GM23338 (cell line): Measurements from ENCODE around the gene TOMM7. TPM values are rescaled to one million over a fixed set of nuclear protein-coding genes. Genes with fewer than 3 reads are reported as not detected.

ENCODE experiments used
- ATAC-seq: fragments of 200-7000 bp; cut with Tn5 transposase; 3 replicates; pipeline ENCODE4 v1.9.1; 2020
- DNase-seq: peaks from one replicate; pipeline ENCODE4 v3.0.0-alpha.2; 2015; ENCODE audit warnings: low spot score
- H2AFZ ChIP-seq: fragments of 200-600 bp; sonication (generic); 2 replicates; pipeline ENCODE4 v1.8.0; 2016; ENCODE audit warnings: antibody characterized with exemption, mild to moderate bottlenecking, moderate library complexity
- H3F3A ChIP-seq: fragments of 200-600 bp; sonication (generic); replicated peaks from 2 replicates; pipeline ENCODE4 v1.8.0; 2017; ENCODE audit warnings: antibody characterized with exemption, mixed run types, low read depth
- H3K27ac ChIP-seq: fragments of 200-600 bp; sonication (generic); 2 replicates; pipeline ENCODE4 v1.6.1; 2016; ENCODE audit warnings: low read depth
- H3K27me3 ChIP-seq: fragments of 200-600 bp; sonication (generic); 2 replicates; pipeline ENCODE4 v1.8.0; 2016; ENCODE audit warnings: mild to moderate bottlenecking, mixed run types, moderate library complexity; ENCODE audit not compliant: insufficient read depth
- H3K36me3 ChIP-seq: fragments of 200-600 bp; sonication (generic); 2 replicates; pipeline ENCODE4 v1.8.0; 2016; ENCODE audit warnings: mild to moderate bottlenecking; ENCODE audit not compliant: insufficient read depth
- H3K4me1 ChIP-seq: fragments of 200-600 bp; sonication (generic); 2 replicates; pipeline ENCODE4 v1.8.0; 2016; ENCODE audit warnings: mild to moderate bottlenecking, moderate library complexity; ENCODE audit not compliant: insufficient read depth
- H3K4me2 ChIP-seq: fragments of 200-600 bp; sonication (generic); 2 replicates; pipeline ENCODE4 v1.7.1; 2017; ENCODE audit warnings: mixed run types
- H3K4me3 ChIP-seq: fragments of 200-600 bp; sonication (generic); 2 replicates; pipeline ENCODE4 v1.6.1; 2016; ENCODE audit warnings: mixed run types
- H3K79me2 ChIP-seq: fragments of 200-600 bp; sonication (generic); replicated peaks from 2 replicates; pipeline ENCODE4 v1.8.0; 2017; ENCODE audit warnings: mild to moderate bottlenecking; ENCODE audit not compliant: insufficient read depth
- H3K9me2 ChIP-seq: fragments of 200-600 bp; sonication (generic); 2 replicates; pipeline ENCODE4 v1.8.0; 2017; ENCODE audit not compliant: insufficient read depth
- H4K20me1 ChIP-seq: fragments of 200-600 bp; sonication (generic); replicated peaks from 2 replicates; pipeline ENCODE4 v1.8.0; 2017; ENCODE audit warnings: mild to moderate bottlenecking; ENCODE audit not compliant: insufficient read depth
- H3K27ac Mint-ChIP-seq: 2 replicates; pipeline ENCODE4 v1.8.0; 2020; ENCODE audit warnings: inconsistent platforms, mild to moderate bottlenecking, moderate library complexity, mixed read lengths
- H3K27me3 Mint-ChIP-seq: 3 replicates; pipeline ENCODE4 v1.8.0; 2022; ENCODE audit warnings: low read depth, mild to moderate bottlenecking, moderate library complexity, mixed read lengths, inconsistent platforms; ENCODE audit not compliant: insufficient read depth, poor library complexity
- H3K36me3 Mint-ChIP-seq: 3 replicates; pipeline ENCODE4 v1.8.0; 2021; ENCODE audit warnings: low read depth, mild to moderate bottlenecking, inconsistent platforms, moderate library complexity, mixed read lengths
- H3K4me1 Mint-ChIP-seq: 3 replicates; pipeline ENCODE4 v1.8.0; 2020; ENCODE audit warnings: mild to moderate bottlenecking, inconsistent platforms, mixed read lengths
- H3K4me3 Mint-ChIP-seq: 3 replicates; pipeline ENCODE4 v1.8.0; 2021; ENCODE audit warnings: moderate library complexity, mild to moderate bottlenecking, inconsistent platforms, mixed read lengths
- H3K9me3 Mint-ChIP-seq: 3 replicates; pipeline ENCODE4 v1.8.0; 2020; ENCODE audit warnings: moderate library complexity, mild to moderate bottlenecking, inconsistent platforms, mixed read lengths
- CREB1 ChIP-seq: fragments of 250-450 bp; sonication (Bioruptor Pico); IDR thresholded peaks from 2 replicates; pipeline ENCODE4 v1.5.0; 2020; ENCODE audit warnings: low read depth, mild to moderate bottlenecking, moderate library complexity
- ETS1 ChIP-seq: IDR thresholded peaks from 2 replicates; pipeline ENCODE4 v1.6.1; 2016; ENCODE audit warnings: antibody characterized with exemption
- EZH2 ChIP-seq: fragments of 200-600 bp; sonication (generic); IDR thresholded peaks from one replicate; pipeline ENCODE4 v1.8.0; 2017; ENCODE audit warnings: antibody characterized with exemption, mild to moderate bottlenecking, low read depth; ENCODE audit not compliant: unreplicated experiment
- EZH2phosphoT487 ChIP-seq: fragments of 200-600 bp; sonication (generic); IDR thresholded peaks from one replicate; pipeline ENCODE4 v1.8.1; 2018; ENCODE audit warnings: antibody characterized with exemption; ENCODE audit not compliant: unreplicated experiment
- JUNB ChIP-seq: IDR thresholded peaks from one replicate; pipeline ENCODE4 v1.6.1; 2016; ENCODE audit warnings: antibody characterized with exemption; ENCODE audit not compliant: unreplicated experiment
- NANOG ChIP-seq: IDR thresholded peaks from 2 replicates; pipeline ENCODE4 v1.6.1; 2016; ENCODE audit warnings: antibody characterized with exemption, borderline replicate concordance
- REST ChIP-seq: IDR thresholded peaks from one replicate; pipeline ENCODE4 v1.6.1; 2018; ENCODE audit warnings: antibody characterized with exemption; ENCODE audit not compliant: unreplicated experiment
- STAT1 ChIP-seq: IDR thresholded peaks from one replicate; pipeline ENCODE4 v1.6.1; 2016; ENCODE audit warnings: antibody characterized with exemption; ENCODE audit not compliant: unreplicated experiment
- ZNF114 ChIP-seq: fragments of 250-450 bp; sonication (Bioruptor Pico); IDR thresholded peaks from 2 replicates; pipeline ENCODE4 v1.5.0; 2020; ENCODE audit warnings: mild to moderate bottlenecking, moderate library complexity
- ZNF331 ChIP-seq: fragments of 250-450 bp; sonication (Bioruptor Pico); IDR thresholded peaks from 2 replicates; pipeline ENCODE4 v1.5.0; 2020; ENCODE audit warnings: low read depth, mild to moderate bottlenecking, moderate library complexity
- ZNF462 ChIP-seq: fragments of 250-450 bp; sonication (Bioruptor Pico); IDR thresholded peaks from 2 replicates; pipeline ENCODE4 v1.5.0; 2020; ENCODE audit warnings: mild to moderate bottlenecking, moderate library complexity
- polyA plus RNA-seq: library from polyadenylated mRNA; unstranded; fragments of >200 nt; fragmentation: Nextera tagmentation; extraction: Ambion mirVana; gene quantifications from 2 replicates; pipeline ENCODE4 v1.2.1, GENCODE V29; 2016
- total RNA-seq: library from RNA; depleted of rRNA; stranded (reverse); fragments of >200 nt; shearing (Covaris generic); gene quantifications from 2 replicates; pipeline ENCODE4 v1.2.3, GENCODE V29; 2014

Gene TOMM7
- total and polyA plus RNA-seq, 2 experiments from 2014 or later = 164 to 920 TPM

GRCh38 chr7:22827563-22827962, 4.9 kb upstream of the TOMM7 start (continued):
- TF ChIP-seq ZNF114 (CRISPR knock-in tag) = no peak
- TF ChIP-seq NANOG = no peak
- no peak for TF ChIP-seq STAT1
- TF ChIP-seq REST = no peak
- TF ChIP-seq ZNF331 (CRISPR knock-in tag) = no peak
- TF ChIP-seq ETS1 = no peak

- Mint-ChIP-seq H3K27ac (no peak overlapping the region), H3K9me3 (no peaks in the 10 kb centered on the region), H3K4me1 (peaks cover 12% of the 10 kb centered on the region), H3K27me3 (peaks cover 5% of the 10 kb centered on the region), H3K36me3 (peaks cover 2% of the 10 kb centered on the region; the same call in 1 of the 3 replicates), H3K4me3 (no peak overlapping the region)
- Histone ChIP-seq H3F3A (no peaks in the 10 kb centered on the region; the same call in 1 of the 2 replicates), H3K36me3 (no peaks in the 10 kb centered on the region), H3K4me2 (no peak overlapping the region), H4K20me1 (no peaks in the 10 kb centered on the region), H3K27ac (no peak overlapping the region), H3K4me1 (0 out of 2 replicates have a peak, but pooled peaks cover 2% of the 10 kb centered on the region), H2AFZ (no peak overlapping the region), H3K9me2 (no peaks in the 10 kb centered on the region), H3K4me3 (no peak overlapping the region), H3K79me2 (peaks cover 9% of the 10 kb centered on the region), H3K27me3 (no peaks in the 10 kb centered on the region)
- DNase-seq (no peak), ATAC-seq (no peak)
- TF ChIP-seq EZH2phosphoT487 = no peak
- no peak for TF ChIP-seq ZNF462 (CRISPR knock-in tag)
- no peak for TF ChIP-seq REST
- no peak for TF ChIP-seq ZNF114 (CRISPR knock-in tag)
- TF ChIP-seq ZNF331 (CRISPR knock-in tag) = no peak
- no peak for TF ChIP-seq JUNB
- no peak for TF ChIP-seq EZH2
- no peak for TF ChIP-seq CREB1
Observed at GRCh38 chr7:22826593-22826992, 3.9 kb upstream of the TOMM7 start.
